Measurements from ENCODE around the gene ZBTB20.

DNA sequence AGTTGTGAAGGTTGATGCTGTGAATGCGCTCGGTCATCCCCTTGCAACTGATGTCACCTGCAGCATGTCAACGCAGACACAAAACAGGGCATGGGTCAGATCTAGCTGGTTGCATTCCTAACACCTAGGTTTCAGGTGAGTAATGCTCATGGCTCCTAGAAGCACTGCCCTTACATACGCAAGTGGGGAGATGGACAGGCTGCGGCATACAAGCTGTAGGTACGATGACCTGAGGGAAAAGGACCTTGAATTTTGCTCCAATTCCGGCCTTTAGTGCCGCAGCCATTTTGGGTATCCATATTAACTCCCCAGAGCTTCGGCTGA, 795.3 kb downstream of the ZBTB20 start:
- TF ChIP-seq CTCF (IDR thresholded peaks at IDR 0.05; ENCODE audit: low read depth, low read length, poor library complexity, severe bottlenecking) (no peak), EZH2phosphoT487 (IDR thresholded peaks at IDR 0.05; ENCODE audit: borderline replicate concordance, low read length) (no peak)
